ENCODE data around the gene DGCR2. TPM values are rescaled to one million over a fixed set of nuclear protein-coding genes. Genes with fewer than 3 reads are reported as not detected.

Gene DGCR2
- total RNA-seq, 6 experiments from 2014 or later = 19.8 to 31.7 (median 24.7) TPM

DNA sequence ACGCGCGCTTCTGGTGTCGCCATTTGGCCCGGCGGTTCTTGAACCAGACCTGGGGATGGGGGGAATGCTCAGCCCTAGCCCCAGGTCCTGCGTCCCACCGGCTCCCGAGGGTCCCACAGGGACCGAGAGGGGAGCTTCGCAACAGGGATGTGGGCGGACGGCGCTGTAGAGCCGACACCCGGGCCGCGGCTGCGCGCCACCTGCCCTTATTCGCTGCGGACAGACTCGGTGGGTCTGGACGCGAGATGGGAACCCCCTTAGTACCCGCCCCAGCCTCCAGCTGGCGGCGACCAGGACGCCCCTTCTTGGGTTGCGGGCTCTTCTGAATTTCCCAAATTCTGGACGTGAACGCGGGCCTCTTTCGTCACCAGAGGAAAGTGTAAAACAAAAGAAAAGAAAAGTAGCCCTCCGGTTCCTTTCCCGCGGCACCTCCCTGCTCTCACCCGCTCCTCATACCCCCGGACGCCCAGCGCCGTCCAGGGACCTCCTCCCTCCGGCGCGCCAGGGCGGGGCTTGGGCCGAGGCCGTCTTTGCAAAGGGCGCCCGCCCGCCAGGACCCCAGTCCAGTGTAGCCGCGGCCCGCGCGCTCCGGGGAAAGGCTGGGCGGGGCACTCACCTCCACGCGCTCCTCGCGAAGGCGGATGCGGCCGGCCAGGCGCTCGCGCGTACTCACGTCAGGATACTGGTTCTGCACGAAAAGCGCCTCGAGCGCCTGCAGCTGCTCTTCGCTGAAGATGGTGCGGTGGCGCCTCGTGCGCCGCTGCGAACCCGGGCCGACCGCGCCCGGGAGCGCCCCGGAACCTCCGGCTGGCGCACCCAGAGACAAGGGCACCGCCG is 27.1 kb upstream of the DGCR2 start:
- TF ChIP-seq, protein P1, sequence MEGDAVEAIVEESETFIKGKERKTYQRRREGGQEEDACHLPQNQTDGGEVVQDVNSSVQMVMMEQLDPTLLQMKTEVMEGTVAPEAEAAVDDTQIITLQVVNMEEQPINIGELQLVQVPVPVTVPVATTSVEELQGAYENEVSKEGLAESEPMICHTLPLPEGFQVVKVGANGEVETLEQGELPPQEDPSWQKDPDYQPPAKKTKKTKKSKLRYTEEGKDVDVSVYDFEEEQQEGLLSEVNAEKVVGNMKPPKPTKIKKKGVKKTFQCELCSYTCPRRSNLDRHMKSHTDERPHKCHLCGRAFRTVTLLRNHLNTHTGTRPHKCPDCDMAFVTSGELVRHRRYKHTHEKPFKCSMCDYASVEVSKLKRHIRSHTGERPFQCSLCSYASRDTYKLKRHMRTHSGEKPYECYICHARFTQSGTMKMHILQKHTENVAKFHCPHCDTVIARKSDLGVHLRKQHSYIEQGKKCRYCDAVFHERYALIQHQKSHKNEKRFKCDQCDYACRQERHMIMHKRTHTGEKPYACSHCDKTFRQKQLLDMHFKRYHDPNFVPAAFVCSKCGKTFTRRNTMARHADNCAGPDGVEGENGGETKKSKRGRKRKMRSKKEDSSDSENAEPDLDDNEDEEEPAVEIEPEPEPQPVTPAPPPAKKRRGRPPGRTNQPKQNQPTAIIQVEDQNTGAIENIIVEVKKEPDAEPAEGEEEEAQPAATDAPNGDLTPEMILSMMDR (IDR thresholded peaks at IDR 0.05) = no peak
- TF ChIP-seq POLR2A (IDR thresholded peaks at IDR 0.05) = no peak
- H3K27me3 ChIP-seq = peaks cover 0 to 19% of the 10 kb centered on the region in 2 donors
- 4% methylated on average over 13 of the region's 92 CpGs for WGBS (ENCODE audit: insufficient coverage, low coverage, low lambda C conversion rate, missing lambda C conversion rate)
- intact Hi-C loops (cut with DNase I) = no loop called here
- H3K4me3 ChIP-seq = peak overlapping the region in 1 of 3 donors; percentile 2
- H3K9me3 ChIP-seq = no peaks in the 10 kb centered on the region
- no peaks in the 10 kb centered on the region for H3K36me3 ChIP-seq
- peak in 1 of 3 donors; percentile 42 for DNase-seq
- no peak overlapping the region for H3K27ac ChIP-seq
- peaks cover 0 to 3% (median 0%) of the 10 kb centered on the region in 4 donors for H3K4me1 ChIP-seq
- no peak for ATAC-seq

GRCh38 chr22:19148417-19149046 is 26.3 kb upstream of the DGCR2 start:
- Histone ChIP-seq H3K27ac (no peak overlapping the region), H3K36me3 (no peaks in the 10 kb centered on the region), H3K4me1 (peaks cover 0 to 7% (median 2%) of the 10 kb centered on the region in 4 donors), H3K27me3 (peaks cover 0 to 19% of the 10 kb centered on the region in 2 donors), H3K9me3 (no peaks in the 10 kb centered on the region), H3K4me3 (no peak overlapping the region)
- intact Hi-C loops (cut with DNase I) = no loop called here
- peak in 1 of 3 donors; percentile 43 for DNase-seq
- TF ChIP-seq, protein P1 (IDR thresholded peaks at IDR 0.05) = no peak
- TF ChIP-seq POLR2A (IDR thresholded peaks at IDR 0.05) = no peak
- 58% methylated on average over 3 of the region's 33 CpGs for WGBS (ENCODE audit: insufficient coverage, low coverage, low lambda C conversion rate, missing lambda C conversion rate)
- no peak for ATAC-seq

GRCh38 chr22:19147195-19147780 is 25.1 kb upstream of the DGCR2 start:
- DNase-seq (no peak), ATAC-seq (no peak)
- H3K9me3 ChIP-seq = no peaks in the 10 kb centered on the region
- intact Hi-C loops (cut with DNase I) = no loop called here
- peaks cover 0 to 19% of the 10 kb centered on the region in 2 donors for H3K27me3 ChIP-seq
- TF ChIP-seq, protein P1 (IDR thresholded peaks at IDR 0.05) = no peak
- TF ChIP-seq POLR2A (IDR thresholded peaks at IDR 0.05) = no peak
- WGBS (ENCODE audit: insufficient coverage, low coverage, low lambda C conversion rate, missing lambda C conversion rate) = 33% methylated on average over 8 of the region's 9 CpGs
- H3K27ac ChIP-seq = no peak overlapping the region
- no peak overlapping the region for H3K4me3 ChIP-seq
- peaks cover 0 to 9% (median 3%) of the 10 kb centered on the region in 4 donors for H3K4me1 ChIP-seq
- peaks cover 0 to 3% (median 2%) of the 10 kb centered on the region in 4 donors for H3K36me3 ChIP-seq

- Histone ChIP-seq H3K27ac (no peak overlapping the region), H3K27me3 (peaks cover 0 to 19% of the 10 kb centered on the region in 2 donors), H3K4me1 (peaks cover 0 to 9% (median 3%) of the 10 kb centered on the region in 4 donors), H3K4me3 (no peak overlapping the region), H3K9me3 (no peaks in the 10 kb centered on the region), H3K36me3 (peaks cover 0 to 9% (median 4%) of the 10 kb centered on the region in 4 donors)
- no peak for TF ChIP-seq POLR2A (IDR thresholded peaks at IDR 0.05)
- TF ChIP-seq, protein P1 (IDR thresholded peaks at IDR 0.05) = no peak
- WGBS (ENCODE audit: insufficient coverage, low coverage, low lambda C conversion rate, missing lambda C conversion rate) = 49% methylated on average over 8 of the region's 11 CpGs
- intact Hi-C loops (cut with DNase I) = no loop called here
- ATAC-seq (no peak), DNase-seq (no peak)
Measured at GRCh38 chr22:19146215-19146968, 24.2 kb upstream of the DGCR2 start.
